Muscle of leg (tissue), 11 donors: ENCODE results near the gene PZP. TPM values are rescaled to one million over a fixed set of nuclear protein-coding genes. Genes with fewer than 3 reads are reported as not detected.
"Not testable (repeated sequence)": the region's sequence is repeated elsewhere in the genome, so short reads cannot be mapped to it uniquely, and the experiment has no call there.

Experiments
- DNase-seq: peaks from one replicate; pipeline ENCODE4 v3.0.0; 2013
- H3K27ac ChIP-seq: one replicate; pipeline ENCODE4 v1.5.1; 2013; ENCODE audit warnings: mild to moderate bottlenecking, low read length, control low read depth
- H3K27me3 ChIP-seq: one replicate; pipeline ENCODE4 v1.6.1; 2013; ENCODE audit warnings: low read length; ENCODE audit not compliant: control insufficient read depth, insufficient read depth
- H3K36me3 ChIP-seq: one replicate; pipeline ENCODE4 v1.6.1; 2013; ENCODE audit warnings: low read length; ENCODE audit not compliant: control insufficient read depth, insufficient read depth
- H3K4me1 ChIP-seq: one replicate; pipeline ENCODE4 v1.6.1; 2013; ENCODE audit warnings: low read length; ENCODE audit not compliant: control insufficient read depth, insufficient read depth
- H3K4me3 ChIP-seq: one replicate; pipeline ENCODE4 v1.5.1; 2013; ENCODE audit warnings: low read length, control low read depth
- H3K9me3 ChIP-seq: replicated peaks from 2 replicates; pipeline ENCODE4 v1.6.1; 2013; ENCODE audit warnings: low read depth, low read length; ENCODE audit not compliant: control insufficient read depth
- WGBS: methylation state at CpG from one replicate; pipeline ENCODE4 v1.1.5; 2013; ENCODE audit warnings: missing lambda C conversion rate; ENCODE audit not compliant: insufficient coverage; 5-methylcytosine and 5-hydroxymethylcytosine counted together
- polyA plus RNA-seq, 8 donors: library from polyadenylated mRNA; unstranded; fragments of 120-200 nt; gene quantifications; one replicate each; pipeline versions ENCODE4 v1.2.1 to v1.2.3, GENCODE V29; 2013; ENCODE audit warnings: inconsistent platforms in 1 of 8, low replicate concordance in 1 of 8; ENCODE audit not compliant: insufficient read length in 8 of 8, insufficient read depth in 1 of 8
- total RNA-seq: library from RNA; stranded (reverse); fragments of 120-200 nt; gene quantifications from one replicate; pipeline ENCODE4 v1.2.4, GENCODE V29; 2013

Gene PZP
- total and polyA plus RNA-seq, 9 donors, result 0.33 to 0.89 (median 0.71) TPM

DNA sequence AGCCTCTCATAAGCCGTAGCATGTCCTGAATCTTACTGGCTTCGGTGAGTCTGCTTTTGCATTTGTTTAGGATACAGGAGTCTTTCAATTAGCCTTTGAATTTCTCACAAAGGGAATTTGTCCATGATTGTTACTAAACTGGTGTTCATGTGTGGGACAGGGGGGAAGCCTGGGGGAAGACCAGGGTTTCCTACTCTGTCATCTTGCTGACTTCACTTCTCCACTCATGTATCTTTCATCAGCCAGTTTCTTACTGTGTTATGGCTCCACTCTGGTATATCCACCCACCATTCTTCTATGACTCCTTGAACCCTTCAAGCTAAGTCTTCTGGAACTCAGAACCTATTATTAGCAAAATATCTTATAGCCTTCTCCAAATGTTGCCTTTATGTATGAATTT lies 60.7 kb downstream of the PZP start:
- no peaks in the 10 kb centered on the region for H3K27me3 ChIP-seq
- no peak overlapping the region for H3K4me3 ChIP-seq
- no peaks in the 10 kb centered on the region for H3K36me3 ChIP-seq
- no peak overlapping the region for H3K27ac ChIP-seq
- no peak for DNase-seq
- peaks cover 9% of the 10 kb centered on the region for H3K9me3 ChIP-seq
- no CpG with 5 or more reads among the region's 2 CpGs for WGBS
- H3K4me1 ChIP-seq, result no peaks in the 10 kb centered on the region

DNA sequence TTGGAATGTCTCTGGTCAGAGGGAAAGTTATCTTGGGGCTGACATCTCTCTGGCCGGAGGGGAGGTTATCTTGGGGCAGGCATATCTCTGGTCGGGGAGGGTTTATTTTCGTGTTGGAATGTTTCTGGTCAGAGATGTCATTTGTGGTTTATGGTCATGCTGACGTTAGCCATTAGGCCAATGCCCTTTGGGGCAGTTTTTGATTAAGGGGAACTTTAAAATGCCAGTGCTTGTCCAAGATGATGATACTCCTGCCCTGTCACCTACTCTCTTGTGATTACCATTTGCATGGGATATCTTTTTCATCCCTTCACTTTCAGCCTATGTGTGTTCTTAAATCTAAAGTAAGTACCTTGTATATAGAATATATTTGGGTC lies 63.5 kb downstream of the PZP start:
- no peaks in the 10 kb centered on the region for H3K4me1 ChIP-seq
- H3K9me3 ChIP-seq, result peaks cover 9% of the 10 kb centered on the region
- DNase-seq, result no peak
- WGBS, result no CpG with 5 or more reads among the region's 4 CpGs
- no peaks in the 10 kb centered on the region for H3K27me3 ChIP-seq
- H3K27ac ChIP-seq, result no peak overlapping the region
- no peak overlapping the region for H3K4me3 ChIP-seq
- no peaks in the 10 kb centered on the region for H3K36me3 ChIP-seq

DNA sequence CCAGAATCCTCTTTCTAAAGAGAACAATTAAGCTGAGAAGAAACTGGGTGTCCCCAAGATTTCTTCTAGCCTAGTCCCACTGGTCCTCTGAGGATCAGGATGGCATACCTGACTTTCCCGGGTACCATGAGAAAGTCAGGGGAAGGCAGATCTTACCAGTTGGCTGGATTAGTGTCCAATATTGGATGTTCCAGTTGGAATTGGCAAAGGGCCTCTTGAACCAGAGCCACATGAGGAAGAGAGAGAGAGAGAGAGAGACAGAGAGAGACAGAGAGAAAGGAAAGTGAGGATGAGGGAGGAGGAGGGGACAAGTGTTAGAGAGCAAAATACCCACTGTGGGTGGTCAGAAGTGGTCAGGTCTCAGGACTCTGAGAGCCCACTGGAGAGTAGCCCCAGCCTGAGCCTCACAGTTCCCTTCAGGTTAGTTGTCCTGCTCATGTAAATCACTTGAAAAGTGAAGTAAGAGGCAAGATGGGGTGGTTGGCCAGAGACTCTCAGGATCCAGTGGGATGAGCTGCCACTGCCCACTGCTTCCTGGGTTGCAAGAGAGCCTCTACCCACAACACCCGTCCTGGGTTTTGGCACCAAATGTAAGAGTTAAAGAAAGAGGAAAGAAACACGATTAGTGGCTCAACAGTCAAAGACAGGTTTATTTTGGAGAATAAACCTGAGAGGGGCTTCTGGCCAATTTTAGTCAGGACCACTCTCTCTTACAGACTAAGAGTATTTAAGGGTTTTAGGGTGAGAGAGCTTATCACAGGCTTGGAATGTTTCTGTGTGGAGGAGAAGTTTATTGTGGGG lies 64.1 kb downstream of the PZP start:
- no peak overlapping the region for H3K27ac ChIP-seq
- no peaks in the 10 kb centered on the region for H3K27me3 ChIP-seq
- H3K9me3 ChIP-seq, result peaks cover 11% of the 10 kb centered on the region
- H3K36me3 ChIP-seq, result no peaks in the 10 kb centered on the region
- H3K4me1 ChIP-seq, result no peaks in the 10 kb centered on the region
- 100% methylated on average over 1 of the region's 3 CpGs for WGBS
- no peak overlapping the region for H3K4me3 ChIP-seq
- no peak for DNase-seq

DNA sequence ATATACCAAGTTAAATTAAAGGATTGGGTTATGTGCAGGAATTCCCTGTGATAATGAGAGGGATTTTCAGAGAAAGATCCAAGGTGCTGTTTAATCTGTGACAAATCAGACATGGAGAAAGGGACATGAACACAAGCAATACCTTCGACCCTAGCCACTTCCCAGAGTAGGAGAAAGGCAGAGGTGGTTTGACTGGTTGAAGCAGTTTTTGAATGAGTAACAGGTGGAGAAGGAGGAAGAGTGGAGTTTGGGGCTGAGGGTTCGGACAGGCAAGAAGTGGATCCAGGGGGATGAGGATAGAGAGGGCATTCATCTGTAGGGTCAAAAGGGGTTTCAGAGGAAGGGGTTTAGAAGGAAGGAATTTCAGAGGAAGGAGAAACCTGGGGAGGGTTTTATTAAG lies 65.1 kb downstream of the PZP start:
- Histone ChIP-seq H3K27me3 (no peaks in the 10 kb centered on the region), H3K27ac (no peak overlapping the region), H3K4me3 (no peak overlapping the region), H3K9me3 (peaks cover 11% of the 10 kb centered on the region), H3K4me1 (no peaks in the 10 kb centered on the region), H3K36me3 (no peaks in the 10 kb centered on the region)
- DNase-seq, result no peak
- 90% methylated on average over 1 of the region's 2 CpGs for WGBS

DNA sequence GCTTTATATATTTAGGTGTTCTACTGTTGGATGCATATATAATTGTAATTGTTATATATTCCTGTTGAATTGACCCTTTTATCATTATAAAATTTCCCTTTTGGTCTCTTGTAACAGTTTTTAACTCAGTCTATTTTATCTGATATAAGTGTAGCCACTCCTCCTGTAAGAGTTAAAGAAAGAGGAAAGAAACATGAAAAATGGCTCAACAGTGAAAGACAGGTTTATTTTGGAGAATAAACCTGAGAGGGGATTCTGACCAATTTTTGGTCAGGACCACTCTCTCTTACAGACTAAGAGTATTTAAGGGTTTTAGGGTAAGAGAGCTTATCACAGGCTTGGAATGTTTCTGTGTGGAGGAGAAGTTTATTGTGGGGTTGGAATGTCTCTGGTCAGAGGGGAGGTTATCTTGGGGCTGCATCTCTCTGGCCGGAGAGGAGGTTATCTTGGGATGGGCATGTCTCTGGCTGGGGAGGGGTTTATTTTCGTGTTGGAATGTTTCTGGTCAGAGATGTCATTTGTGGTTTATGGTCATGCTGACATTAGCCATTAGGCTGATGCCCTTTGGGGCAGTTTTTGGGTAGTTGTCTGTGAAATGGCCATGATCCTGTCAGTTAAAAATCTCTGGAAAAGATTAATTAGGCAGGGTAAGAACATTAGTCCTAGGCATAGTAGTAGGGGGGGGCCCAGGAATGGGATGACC lies 68.5 kb downstream of the PZP start:
- not testable (repeated sequence) for H3K9me3 ChIP-seq, H3K4me3 ChIP-seq, H3K36me3 ChIP-seq, H3K27ac ChIP-seq, H3K4me1 ChIP-seq, H3K27me3 ChIP-seq, DNase-seq
- WGBS, result 27% methylated on average over 2 of the region's 2 CpGs

DNA sequence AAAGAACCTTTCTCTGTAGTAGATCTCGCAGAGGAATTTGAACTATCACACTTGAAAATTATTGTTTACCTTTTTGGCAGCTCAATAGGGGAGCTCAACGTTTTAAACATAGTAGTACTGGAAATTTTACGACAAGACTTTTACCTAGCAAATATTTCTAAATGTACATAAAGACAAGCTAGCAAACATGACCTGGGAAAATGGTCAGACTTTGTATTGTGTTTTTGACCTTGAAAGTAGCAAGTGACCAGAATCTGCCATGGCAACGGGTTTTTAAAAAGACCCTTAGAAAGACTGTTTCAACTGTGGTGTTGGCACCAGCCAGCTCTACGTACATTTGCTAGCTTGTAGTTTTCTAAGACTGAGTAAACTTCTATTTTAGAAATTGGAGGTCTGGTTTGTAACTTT lies 72.3 kb downstream of the PZP start:
- WGBS, result 100% methylated on average over 2 of the region's 5 CpGs

DNA sequence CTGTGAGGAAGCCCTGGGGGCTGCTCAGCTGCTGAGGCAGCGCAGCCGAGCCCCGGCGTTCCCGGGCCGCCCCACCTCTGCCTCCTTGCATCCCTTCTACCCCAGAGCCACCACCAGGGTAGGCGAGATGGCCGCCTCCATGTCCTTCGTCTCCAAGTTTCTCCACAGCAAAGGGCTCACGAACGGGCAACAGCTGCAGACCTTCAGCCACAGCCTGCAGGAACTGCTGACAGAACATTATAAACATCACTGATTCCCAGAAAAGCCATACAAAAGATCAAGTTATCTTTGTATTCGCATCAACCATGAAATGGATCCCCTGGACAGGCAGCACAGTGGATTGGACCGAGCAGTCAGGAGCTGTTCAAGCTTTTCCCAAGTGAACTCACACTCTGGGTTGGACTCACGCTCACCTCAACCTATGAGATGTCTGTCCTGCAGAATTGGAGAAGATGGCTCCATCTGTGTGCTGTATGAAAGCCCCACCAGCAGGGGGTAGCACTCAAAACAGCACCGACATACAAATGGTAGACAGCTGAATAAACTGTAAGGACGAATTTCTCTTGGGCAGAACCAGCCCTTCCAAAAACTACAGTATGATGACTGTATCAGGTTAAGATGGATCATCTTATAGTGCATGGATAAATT lies 73.1 kb downstream of the PZP start:
- no peak overlapping the region for H3K4me3 ChIP-seq
- DNase-seq, result no peak
- no peak overlapping the region for H3K27ac ChIP-seq
- no peaks in the 10 kb centered on the region for H3K36me3 ChIP-seq
- H3K4me1 ChIP-seq, result no peaks in the 10 kb centered on the region
- peaks cover 2% of the 10 kb centered on the region for H3K9me3 ChIP-seq
- no peaks in the 10 kb centered on the region for H3K27me3 ChIP-seq
- WGBS, result 83% methylated on average over 12 of the region's 16 CpGs

More for the DNA sequence above, 72.3 kb downstream of the PZP start:
- Histone ChIP-seq H3K9me3 (peaks cover 2% of the 10 kb centered on the region), H3K4me1 (no peaks in the 10 kb centered on the region), H3K27ac (no peak overlapping the region), H3K36me3 (no peaks in the 10 kb centered on the region), H3K27me3 (no peaks in the 10 kb centered on the region), H3K4me3 (no peak overlapping the region)
- no peak for DNase-seq

DNA sequence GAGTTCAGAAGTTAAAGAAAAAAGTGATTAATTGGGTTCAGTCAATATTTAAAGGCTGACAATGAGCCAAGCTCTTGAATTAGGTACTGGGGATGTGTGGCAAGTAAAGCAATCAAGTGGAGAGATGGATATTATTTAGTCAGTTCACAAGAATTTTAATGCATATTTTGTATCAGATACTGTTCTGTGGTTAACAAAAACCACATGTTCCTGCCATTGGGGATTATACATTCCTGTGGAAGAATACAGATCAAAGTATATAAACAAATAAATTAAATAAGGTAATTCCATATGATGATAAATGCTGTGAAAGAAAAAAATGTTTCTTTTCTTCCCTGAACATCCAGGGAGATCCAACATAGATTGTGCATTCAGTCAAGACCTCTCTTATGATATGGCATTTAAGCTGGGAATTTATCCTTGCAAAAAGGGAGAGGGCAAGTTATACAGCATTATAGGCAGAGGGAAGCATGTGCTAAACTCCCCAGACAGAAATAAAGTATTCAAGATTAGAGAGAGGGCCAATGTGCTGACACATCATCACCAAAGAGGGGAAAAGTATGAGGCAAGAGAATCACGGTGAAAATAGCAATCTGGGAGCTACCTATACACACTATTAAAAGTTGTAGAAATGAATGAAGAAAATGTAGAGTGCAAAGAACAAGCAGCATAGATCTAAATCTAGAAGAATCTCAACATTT lies 74.8 kb downstream of the PZP start:
- peaks cover under 1% of the 10 kb centered on the region for H3K9me3 ChIP-seq
- H3K4me3 ChIP-seq, result no peak overlapping the region
- DNase-seq, result no peak
- WGBS, result no CpG with 5 or more reads among the region's 1 CpG
- H3K36me3 ChIP-seq, result no peaks in the 10 kb centered on the region
- no peaks in the 10 kb centered on the region for H3K27me3 ChIP-seq
- no peak overlapping the region for H3K27ac ChIP-seq
- no peaks in the 10 kb centered on the region for H3K4me1 ChIP-seq

DNA sequence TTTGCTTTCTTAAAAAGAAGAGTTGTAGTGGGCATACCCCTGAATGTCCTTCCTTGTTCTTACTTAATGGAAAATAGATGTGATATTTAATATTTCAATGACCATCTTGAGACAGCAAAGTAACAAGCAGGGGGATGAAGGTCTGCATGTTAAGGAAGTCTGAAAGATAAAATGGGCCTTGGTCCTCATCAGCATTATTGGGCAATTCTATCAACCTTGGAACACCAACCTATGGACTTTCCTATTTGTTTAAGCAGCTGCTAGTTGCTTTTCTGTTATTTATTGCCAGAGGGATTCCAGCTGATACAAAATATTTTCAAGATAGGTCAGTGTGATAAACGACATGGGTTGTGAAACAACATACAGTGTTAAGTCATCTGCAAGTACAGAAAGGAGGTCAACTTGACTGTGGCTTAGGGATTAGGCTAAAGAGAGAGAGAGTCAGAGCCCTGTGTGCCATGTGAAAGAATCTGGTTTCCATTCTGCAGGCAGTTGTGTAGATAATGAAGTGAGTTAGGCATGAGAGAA lies 76.1 kb downstream of the PZP start:
- H3K27me3 ChIP-seq, result no peaks in the 10 kb centered on the region
- no peak overlapping the region for H3K4me3 ChIP-seq
- H3K27ac ChIP-seq, result no peak overlapping the region
- DNase-seq, result no peak
- no peaks in the 10 kb centered on the region for H3K36me3 ChIP-seq
- no CpG with 5 or more reads among the region's 1 CpG for WGBS
- peaks cover 5% of the 10 kb centered on the region for H3K9me3 ChIP-seq
- no peaks in the 10 kb centered on the region for H3K4me1 ChIP-seq

DNA sequence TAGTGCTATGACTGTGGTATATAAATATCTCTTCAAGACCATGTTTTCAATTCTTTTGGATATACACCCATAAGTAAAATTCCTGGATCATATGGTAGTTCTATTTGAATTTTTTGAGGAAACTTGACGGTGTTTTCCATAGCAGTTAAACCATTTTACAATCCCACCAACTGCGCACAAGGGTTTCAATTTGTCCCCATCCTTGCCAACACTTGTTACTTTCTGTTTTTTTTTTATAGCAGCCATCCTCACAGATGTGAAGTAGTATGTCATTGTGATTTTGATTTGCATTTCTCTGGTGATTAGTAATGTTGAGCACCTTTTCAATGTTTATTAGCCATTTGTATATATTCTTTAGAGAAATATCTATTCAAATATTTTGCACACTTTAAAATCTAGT lies 78.0 kb downstream of the PZP start:
- WGBS, result no CpG with 5 or more reads among the region's 2 CpGs
- H3K27me3 ChIP-seq, result no peaks in the 10 kb centered on the region
- H3K36me3 ChIP-seq, result no peaks in the 10 kb centered on the region
- no peak overlapping the region for H3K27ac ChIP-seq
- DNase-seq, result no peak
- H3K4me3 ChIP-seq, result no peak overlapping the region
- H3K4me1 ChIP-seq, result no peaks in the 10 kb centered on the region
- H3K9me3 ChIP-seq, result peaks cover 5% of the 10 kb centered on the region
